HEK293T (cell line): ENCODE measurements around the gene FGR.

ENCODE experiments used
- ARNT ChIP-seq: fragments of 450-650 bp; IDR thresholded peaks from 2 replicates; pipeline ENCODE4 v1.6.1; 2017; ENCODE audit warnings: mild to moderate bottlenecking
- BHLHE40 ChIP-seq: fragments of 450-650 bp; IDR thresholded peaks from 2 replicates; pipeline ENCODE4 v1.6.1; 2016; ENCODE audit warnings: mild to moderate bottlenecking, moderate library complexity, borderline replicate concordance
- ELF4 ChIP-seq: fragments of 450-650 bp; IDR thresholded peaks from 2 replicates; pipeline ENCODE4 v1.6.1; 2017; ENCODE audit warnings: antibody characterized with exemption
- FOXA1 ChIP-seq: fragments of 450-650 bp; IDR thresholded peaks from 2 replicates; pipeline ENCODE4 v1.6.1; 2016; ENCODE audit warnings: mild to moderate bottlenecking
- FOXK2 ChIP-seq: fragments of 450-650 bp; IDR thresholded peaks from 2 replicates; pipeline ENCODE4 v1.6.1; 2016; ENCODE audit warnings: mild to moderate bottlenecking
- FOXM1 ChIP-seq: fragments of 450-650 bp; IDR thresholded peaks from 2 replicates; pipeline ENCODE4 v1.6.1; 2017; ENCODE audit warnings: mild to moderate bottlenecking, borderline replicate concordance
- NFRKB ChIP-seq: fragments of 450-650 bp; IDR thresholded peaks from 2 replicates; pipeline ENCODE4 v1.6.1; 2016; ENCODE audit warnings: mild to moderate bottlenecking, moderate library complexity
- PKNOX1 ChIP-seq: fragments of 450-650 bp; IDR thresholded peaks from 2 replicates; pipeline ENCODE4 v1.6.1; 2016
- SP1 ChIP-seq: fragments of 450-650 bp; IDR thresholded peaks from 2 replicates; pipeline ENCODE4 v1.6.1; 2017
- SUZ12 ChIP-seq: fragments of 450-650 bp; IDR thresholded peaks from 2 replicates; pipeline ENCODE4 v1.6.1; 2016; ENCODE audit warnings: mild to moderate bottlenecking
- TARDBP ChIP-seq: fragments of 450-650 bp; IDR thresholded peaks from 2 replicates; pipeline ENCODE4 v1.6.1; 2016
- ZNF384 ChIP-seq: fragments of 450-650 bp; IDR thresholded peaks from 2 replicates; pipeline ENCODE4 v1.6.1; 2016

GRCh38 chr1:27597516-27598294 is 37.3 kb downstream of the FGR start:
- TF ChIP-seq SUZ12 = no peak
- no peak for TF ChIP-seq FOXM1
- no peak for TF ChIP-seq FOXA1
- no peak for TF ChIP-seq ZNF384
- no peak for TF ChIP-seq TARDBP
- no peak for TF ChIP-seq ARNT
- TF ChIP-seq BHLHE40 = no peak
- TF ChIP-seq ELF4 = no peak
- no peak for TF ChIP-seq PKNOX1
- no peak for TF ChIP-seq SP1
- no peak for TF ChIP-seq NFRKB
- TF ChIP-seq FOXK2 = no peak
